IMR-90 (cell line): ENCODE results near the gene RPL36A. TPM values are rescaled to one million over a fixed set of nuclear protein-coding genes. Genes with fewer than 3 reads are reported as not detected.

Source experiments
- ATAC-seq: fragments of 200-7000 bp; cut with Tn5 transposase; 2 replicates; pipeline ENCODE4 v1.9.1; 2020; ENCODE audit warnings: low read depth, mild to moderate bottlenecking, moderate library complexity
- BruUV-seq: library from RNA; stranded (reverse); fragments of 400-500 nt; replicated peaks from 2 replicates; lab custom pipeline; 2021; lab: Mats Ljungman, UMichigan
- CTCF ChIA-PET: fragments of 300-600 bp; formaldehyde crosslinking; extraction: SDS; loops from one replicate; lab custom pipeline; 2021; ENCODE audit warnings: antibody characterized with exemption; lab: Yijun Ruan, JAX
- POLR2A ChIA-PET: fragments of 300-600 bp; sonication (Branson Sonifier 250); formaldehyde crosslinking; loops from one replicate; lab custom pipeline; 2022; ENCODE audit warnings: antibody characterized with exemption; ENCODE audit not compliant: unreplicated experiment; lab: Charles Lee
- DNase-seq: peaks from one replicate; pipeline ENCODE4 v3.0.0; 2013
- H2AFZ ChIP-seq: replicated peaks from 2 replicates; pipeline ENCODE3; 2013; ENCODE audit warnings: low read length, mild to moderate bottlenecking; ENCODE audit not compliant: poor library complexity
- H2AK5ac ChIP-seq: 2 replicates; pipeline ENCODE4 v1.6.1; 2013; ENCODE audit warnings: low read depth, low read length, inconsistent platforms
- H2AK9ac ChIP-seq: replicated peaks from 2 replicates; pipeline ENCODE3; 2013; ENCODE audit warnings: mild to moderate bottlenecking, low read depth, low read length, moderate library complexity; ENCODE audit not compliant: poor library complexity
- H2BK120ac ChIP-seq: 2 replicates; pipeline ENCODE4 v1.6.1; 2013; ENCODE audit warnings: low read depth, low read length, inconsistent platforms
- H2BK15ac ChIP-seq: 3 replicates; pipeline ENCODE4 v1.6.1; 2013; ENCODE audit warnings: low read depth, low read length, inconsistent platforms
- H2BK20ac ChIP-seq: 2 replicates; pipeline ENCODE4 v1.6.1; 2013; ENCODE audit warnings: low read depth, mild to moderate bottlenecking, inconsistent platforms, low read length, moderate library complexity
- H2BK5ac ChIP-seq: 2 replicates; pipeline ENCODE4 v1.6.1; 2013; ENCODE audit warnings: mild to moderate bottlenecking, low read depth, low read length, inconsistent platforms; ENCODE audit not compliant: poor library complexity, severe bottlenecking
- H3K14ac ChIP-seq: replicated peaks from 2 replicates; pipeline ENCODE4 v1.6.1; 2013; ENCODE audit warnings: low read depth, low read length, inconsistent platforms
- H3K18ac ChIP-seq: 2 replicates; pipeline ENCODE4 v1.6.1; 2013; ENCODE audit warnings: low read depth, low read length, control low read depth
- H3K23ac ChIP-seq: 2 replicates; pipeline ENCODE4 v1.6.1; 2013; ENCODE audit warnings: low read depth, low read length, inconsistent platforms
- H3K27ac ChIP-seq: 2 replicates; pipeline ENCODE4 v1.5.1; 2013; ENCODE audit warnings: mild to moderate bottlenecking, control low read depth, low read length; ENCODE audit not compliant: insufficient read depth
- H3K27me3 ChIP-seq: 2 replicates; pipeline ENCODE4 v1.6.1; 2013; ENCODE audit warnings: low read length; ENCODE audit not compliant: control insufficient read depth, insufficient read depth
- H3K36me3 ChIP-seq: 2 replicates; pipeline ENCODE4 v1.6.1; 2013; ENCODE audit warnings: low read length, mixed read lengths; ENCODE audit not compliant: control insufficient read depth, insufficient read depth
- H3K4ac ChIP-seq: 2 replicates; pipeline ENCODE4 v1.6.1; 2013; ENCODE audit warnings: low read depth, low read length, inconsistent platforms
- H3K4me1 ChIP-seq: 2 replicates; pipeline ENCODE4 v1.6.1; 2013; ENCODE audit warnings: low read length, mixed read lengths; ENCODE audit not compliant: control insufficient read depth, insufficient read depth
- H3K4me2 ChIP-seq: 2 replicates; pipeline ENCODE4 v1.6.1; 2013; ENCODE audit warnings: low read depth, mild to moderate bottlenecking, control low read depth, low read length, moderate library complexity
- H3K4me3 ChIP-seq: 2 replicates; pipeline ENCODE4 v1.5.1; 2013; ENCODE audit warnings: low read depth, mild to moderate bottlenecking, control low read depth, low read length, moderate library complexity; ENCODE audit not compliant: insufficient read depth
- H3K56ac ChIP-seq: 2 replicates; pipeline ENCODE4 v1.6.1; 2013; ENCODE audit warnings: low read length, inconsistent platforms; ENCODE audit not compliant: insufficient read depth; ENCODE audit errors: extremely low read depth
- H3K79me1 ChIP-seq, 2 experiments: 2 replicates each; pipeline ENCODE4 v1.6.1; 2013; ENCODE audit warnings: low read length in 2 of 2, inconsistent platforms in 1 of 2, low read depth in 1 of 2
- H3K9ac ChIP-seq: 2 replicates; pipeline ENCODE4 v1.6.1; 2013; ENCODE audit warnings: low read depth, low read length, control low read depth
- H3K9me1 ChIP-seq: 2 replicates; pipeline ENCODE4 v1.6.1; 2013; ENCODE audit warnings: low read length, inconsistent platforms; ENCODE audit not compliant: insufficient read depth
- H3K9me3 ChIP-seq: 2 replicates; pipeline ENCODE4 v1.6.1; 2013; ENCODE audit warnings: low read length; ENCODE audit not compliant: control insufficient read depth, insufficient read depth
- H4K20me1 ChIP-seq: 2 replicates; pipeline ENCODE4 v1.6.1; 2013; ENCODE audit warnings: low read length, inconsistent platforms; ENCODE audit not compliant: insufficient read depth
- H4K5ac ChIP-seq: 2 replicates; pipeline ENCODE4 v1.6.1; 2013; ENCODE audit warnings: mild to moderate bottlenecking, low read depth, low read length, control low read depth
- H4K8ac ChIP-seq, 2 experiments: 2 replicates each; pipeline ENCODE4 v1.6.1; 2013; ENCODE audit warnings: low read depth in 2 of 2, low read length in 2 of 2, control low read depth in 1 of 2, inconsistent platforms in 1 of 2
- H4K91ac ChIP-seq: 2 replicates; pipeline ENCODE4 v1.6.1; 2013; ENCODE audit warnings: low read depth, low read length, inconsistent platforms; ENCODE audit not compliant: insufficient read depth
- FOS ChIP-seq: fragments of 150-350 bp; IDR thresholded peaks from 2 replicates; pipeline ENCODE4 v1.6.1; 2016; ENCODE audit warnings: low read depth, low read length
- MXI1 ChIP-seq: IDR thresholded peaks from 2 replicates; pipeline ENCODE4 v1.6.1; 2012; ENCODE audit warnings: low read depth, mild to moderate bottlenecking, low read length, moderate library complexity, borderline replicate concordance
- WGBS, 2 experiments: methylation state at CpG; one replicate each; pipeline versions ENCODE4 v1.1.5 to v1.1.7; 2013; ENCODE audit warnings: missing lambda C conversion rate in 2 of 2; ENCODE audit not compliant: insufficient read length in 1 of 2; ENCODE audit errors: extremely low coverage in 2 of 2; 5-methylcytosine and 5-hydroxymethylcytosine counted together
- dilution Hi-C: fragments of 300-500 bp; cut with HindIII; formaldehyde crosslinking; loops from one replicate; pipeline ENCODE4 v1.14.3; 2018; ENCODE audit warnings: low sequenced_read_pairs; ENCODE audit not compliant: unreplicated experiment
- in situ Hi-C: fragments of 300-500 bp; cut with MboI; formaldehyde crosslinking; loops from 3 replicates; pipeline ENCODE4 v1.14.3; 2019; ENCODE audit warnings: low sequenced_read_pairs, inconsistent platforms, mixed read lengths
- intact Hi-C: fragments of 100-400 bp; cut with micrococcal nuclease; formaldehyde crosslinking; loops from 2 replicates; pipeline ENCODE4 v1.10.0; 2022
- polyA plus RNA-seq, 3 experiments: library from polyadenylated mRNA; depleted of rRNA; stranded (reverse); fragments of >200 nt; gene quantifications; 2 replicates each; pipeline ENCODE4 v1.2.3, GENCODE V29; 2012; ENCODE audit warnings: low replicate concordance in 1 of 3
- total RNA-seq: library from RNA; depleted of rRNA; stranded (reverse); fragments of >200 nt; gene quantifications from 2 replicates; pipeline ENCODE4 v1.2.3, GENCODE V29; 2012

Gene RPL36A
- total and polyA plus RNA-seq, 2 of the 4 experiments (the other 2 are of a cell fraction): 677 to 2,412 TPM

DNA sequence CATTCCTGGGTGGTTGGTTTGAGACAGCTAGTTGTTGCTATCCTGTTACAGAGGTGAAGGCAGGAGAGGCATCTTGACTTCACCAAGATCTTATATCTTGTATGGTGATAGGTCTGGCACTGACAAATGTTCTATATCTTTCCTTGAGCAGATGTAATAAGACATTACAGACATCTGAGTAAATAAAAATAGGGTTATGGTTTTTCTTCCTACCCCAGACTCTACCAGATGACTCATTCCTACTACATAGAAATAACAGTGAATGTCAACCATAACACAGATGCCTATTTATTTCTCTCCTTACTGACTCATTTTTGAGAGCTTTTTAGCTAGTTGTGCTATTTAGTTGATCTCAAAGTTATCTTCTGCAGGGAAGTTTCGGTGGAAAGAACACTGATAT lies 39.1 kb downstream of the RPL36A start:
- Histone ChIP-seq H2BK120ac (no peak overlapping the region), H3K36me3 (no peaks in the 10 kb centered on the region), H2AFZ (no peak overlapping the region), H4K20me1 (no peaks in the 10 kb centered on the region), H3K23ac (no peak overlapping the region), H4K8ac (no peak overlapping the region), H2BK15ac (no peak overlapping the region), H3K9ac (no peak overlapping the region), H4K91ac (no peak overlapping the region), H3K27ac (no peak overlapping the region), H2AK9ac (no peak overlapping the region), H3K27me3 (no peaks in the 10 kb centered on the region), H3K18ac (no peak overlapping the region), H3K4me2 (peak overlapping the region; percentile 39; the same call in 1 of the 2 replicates), H3K14ac (no peak overlapping the region), H4K5ac (no peak overlapping the region), H3K9me3 (no peaks in the 10 kb centered on the region; the same call in 1 of the 2 replicates), H2BK5ac (peak overlapping the region; percentile 38), H2BK20ac (no peak overlapping the region), H3K4me3 (no peak overlapping the region), H3K56ac (no peak overlapping the region), H3K4me1 (peaks cover 2% of the 10 kb centered on the region; the same call in 1 of the 2 replicates), H3K79me1 (no peaks in the 10 kb centered on the region), H3K4ac (no peak overlapping the region), H2AK5ac (no peak overlapping the region), H3K9me1 (no peaks in the 10 kb centered on the region)
- ChIA-PET CTCF (no interaction called here), POLR2A (interaction anchor here (0.7 kb wide), 1 partner anchor 1294 kb away, joined by 8 read pairs; no protein-coding TSS in a partner anchor)
- no TSS peak for BruUV-seq
- no peak for TF ChIP-seq MXI1
- peak; percentile 58; the same call in 1 of the 2 replicates for TF ChIP-seq FOS
- peak; percentile 84 for ATAC-seq
- WGBS, 2 experiments: no CpG with 5 or more reads among the region's 1 CpG
- dilution Hi-C loops (no loop called here), intact Hi-C loops (no loop called here), in situ Hi-C loops (no loop called here)
- peak; percentile 69 for DNase-seq
